ENCODE data around the gene NKRF. TPM values are rescaled to one million over a fixed set of nuclear protein-coding genes. Genes with fewer than 3 reads are reported as not detected.

NKRF gene
- total and polyA plus RNA-seq, 2 donors (not counting 1 experiment from before 2014, with no cell fraction given): 7.9 to 16.2 TPM

DNA sequence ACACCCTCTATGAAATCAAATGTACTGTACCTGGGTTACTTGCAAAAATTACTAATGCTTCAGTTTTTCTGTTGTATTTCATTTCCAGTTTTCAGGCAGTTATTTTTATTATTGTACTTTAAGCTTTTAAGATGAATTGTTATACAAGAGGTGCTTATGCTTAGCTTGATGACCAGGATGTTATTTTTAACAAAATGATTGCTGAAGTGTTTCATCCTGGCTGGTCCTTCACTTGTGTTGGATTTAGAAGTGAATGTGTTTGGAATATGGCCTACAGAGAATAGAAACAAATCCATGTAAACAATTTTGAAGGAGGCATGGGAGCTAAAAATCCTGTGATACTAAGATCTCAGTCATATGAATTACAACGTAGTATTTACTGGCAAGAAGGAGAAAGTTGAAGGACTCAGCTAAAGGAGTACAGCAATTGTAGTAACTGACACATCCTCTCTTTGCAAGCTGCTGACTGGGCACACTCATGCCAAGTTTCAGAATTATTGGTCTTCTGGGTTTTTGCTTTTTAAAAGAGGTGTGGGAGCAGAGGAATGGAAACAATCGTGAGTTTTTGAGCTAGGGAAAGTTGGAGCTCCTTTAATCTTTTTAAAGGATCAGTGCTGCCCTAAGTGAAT lies 22.7 kb downstream of the NKRF start:
- TF ChIP-seq, protein P1, sequence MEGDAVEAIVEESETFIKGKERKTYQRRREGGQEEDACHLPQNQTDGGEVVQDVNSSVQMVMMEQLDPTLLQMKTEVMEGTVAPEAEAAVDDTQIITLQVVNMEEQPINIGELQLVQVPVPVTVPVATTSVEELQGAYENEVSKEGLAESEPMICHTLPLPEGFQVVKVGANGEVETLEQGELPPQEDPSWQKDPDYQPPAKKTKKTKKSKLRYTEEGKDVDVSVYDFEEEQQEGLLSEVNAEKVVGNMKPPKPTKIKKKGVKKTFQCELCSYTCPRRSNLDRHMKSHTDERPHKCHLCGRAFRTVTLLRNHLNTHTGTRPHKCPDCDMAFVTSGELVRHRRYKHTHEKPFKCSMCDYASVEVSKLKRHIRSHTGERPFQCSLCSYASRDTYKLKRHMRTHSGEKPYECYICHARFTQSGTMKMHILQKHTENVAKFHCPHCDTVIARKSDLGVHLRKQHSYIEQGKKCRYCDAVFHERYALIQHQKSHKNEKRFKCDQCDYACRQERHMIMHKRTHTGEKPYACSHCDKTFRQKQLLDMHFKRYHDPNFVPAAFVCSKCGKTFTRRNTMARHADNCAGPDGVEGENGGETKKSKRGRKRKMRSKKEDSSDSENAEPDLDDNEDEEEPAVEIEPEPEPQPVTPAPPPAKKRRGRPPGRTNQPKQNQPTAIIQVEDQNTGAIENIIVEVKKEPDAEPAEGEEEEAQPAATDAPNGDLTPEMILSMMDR (IDR thresholded peaks at IDR 0.05): no peak
- TF ChIP-seq EZH2 (IDR thresholded peaks at IDR 0.05; ENCODE audit: borderline replicate concordance, insufficient read depth, low read depth, low read length, poor library complexity, severe bottlenecking): no peak

GRCh38 chrX:119579414-119579813 lies 26.8 kb downstream of the NKRF start:
- intact Hi-C loops (cut with micrococcal nuclease): no loop called here
- Histone ChIP-seq H3K4me1 (ENCODE audit: control insufficient read depth in 2 of 2, insufficient read depth in 2 of 2, low read length in 2 of 2) (peaks cover 28 to 38% of the 10 kb centered on the region in 2 donors), H3K9me3 (ENCODE audit: control extremely low read depth in 1 of 3, control insufficient read depth in 2 of 3, insufficient read depth in 1 of 3, low read length in 2 of 3) (no peaks in the 10 kb centered on the region), H3K27ac (ENCODE audit: low read length in 2 of 2) (peak overlapping the region; percentile 10 to 55), H3K27me3 (replicated peaks in 1 of 4; ENCODE audit: control extremely low read depth in 1 of 4, control insufficient read depth in 3 of 4, insufficient read depth in 4 of 4, low read length in 3 of 4) (no peaks in the 10 kb centered on the region), H3K79me2 (ENCODE audit: control insufficient read depth, insufficient read depth, low read length) (peaks cover 17% of the 10 kb centered on the region), H3K36me3 (replicated peaks in 1 of 2; ENCODE audit: control extremely low read depth in 1 of 2, control insufficient read depth in 1 of 2, extremely low read depth in 1 of 2, insufficient read depth in 2 of 2, low read length in 1 of 2) (peaks cover 0 to 5% of the 10 kb centered on the region in 2 experiments), H3K4me2 (replicated peaks; ENCODE audit: low read depth, low read length, poor library complexity, severe bottlenecking) (peak overlapping the region; percentile 19), H4K20me1 (ENCODE audit: control insufficient read depth, insufficient read depth, low read length, poor library complexity, severe bottlenecking) (peaks cover 7% of the 10 kb centered on the region), H2AFZ (ENCODE audit: insufficient read depth, low read depth, low read length, poor library complexity, severe bottlenecking) (no peak overlapping the region), H3K4me3 (ENCODE audit: control extremely low read depth in 1 of 5, extremely low read depth in 1 of 5, insufficient read depth in 1 of 5, low read depth in 2 of 5, low read length in 4 of 5) (no peak overlapping the region), H3K9ac (ENCODE audit: low read length) (no peak overlapping the region)
- Mint-ChIP-seq H3K27me3 (no peaks in the 10 kb centered on the region), H3K4me1 (peaks cover 39% of the 10 kb centered on the region), H3K27ac (peak overlapping the region; percentile 78), H3K9me3 (ENCODE audit: insufficient read depth) (no peaks in the 10 kb centered on the region), H3K4me3 (no peak overlapping the region)
- CTCF ChIA-PET: interaction anchor here (0.7 to 1.6 kb wide), 7 partner anchors 23 to 205 kb away, joined by 3 to 9 read pairs (median 4); partner anchors contain the start of genes NKRF and SEPTIN6
- no peak for TF ChIP-seq EZH2 (IDR thresholded peaks at IDR 0.05; ENCODE audit: borderline replicate concordance, insufficient read depth, low read depth, low read length, poor library complexity, severe bottlenecking)
- TF ChIP-seq, protein P1 (IDR thresholded peaks at IDR 0.05): no peak
- peak; percentile 70 for ATAC-seq (ENCODE audit: low read depth)
- POLR2A ChIA-PET: interaction anchor here (0.6 to 1.7 kb wide), 2 partner anchors 26 to 50 kb away, joined by 4 read pairs; partner anchors contain the start of gene NKRF
- peak; percentile 58 for DNase-seq

More for the DNA sequence above, 22.7 kb downstream of the NKRF start:
- ChIA-PET CTCF (interaction anchor here (1.1 to 1.4 kb wide), 2 partner anchors 68 to 71 kb away, joined by 3 to 4 read pairs; no protein-coding TSS in a partner anchor), POLR2A (no interaction called here)
- no peaks in the 10 kb centered on the region for H3K27me3 Mint-ChIP-seq
- no CpG with 5 or more reads among the region's 2 CpGs for WGBS (ENCODE audit: insufficient coverage)
- H3K9me3 Mint-ChIP-seq (ENCODE audit: insufficient read depth): no peaks in the 10 kb centered on the region
- Histone ChIP-seq H3K36me3 (replicated peaks in 1 of 2; ENCODE audit: control extremely low read depth in 1 of 2, control insufficient read depth in 1 of 2, extremely low read depth in 1 of 2, insufficient read depth in 2 of 2, low read length in 1 of 2) (peaks cover 0 to 6% of the 10 kb centered on the region in 2 experiments), H3K4me1 (ENCODE audit: control insufficient read depth in 2 of 2, insufficient read depth in 2 of 2, low read length in 2 of 2) (peaks cover 14 to 22% of the 10 kb centered on the region in 2 donors), H3K4me2 (replicated peaks; ENCODE audit: low read depth, low read length, poor library complexity, severe bottlenecking) (no peak overlapping the region), H2AFZ (ENCODE audit: insufficient read depth, low read depth, low read length, poor library complexity, severe bottlenecking) (no peak overlapping the region), H3K27me3 (replicated peaks in 1 of 4; ENCODE audit: control extremely low read depth in 1 of 4, control insufficient read depth in 3 of 4, insufficient read depth in 4 of 4, low read length in 3 of 4) (no peaks in the 10 kb centered on the region), H3K9me3 (ENCODE audit: control extremely low read depth in 1 of 3, control insufficient read depth in 2 of 3, insufficient read depth in 1 of 3, low read length in 2 of 3) (no peaks in the 10 kb centered on the region), H3K9ac (ENCODE audit: low read length) (no peak overlapping the region), H4K20me1 (ENCODE audit: control insufficient read depth, insufficient read depth, low read length, poor library complexity, severe bottlenecking) (no peaks in the 10 kb centered on the region), H3K4me3 (ENCODE audit: control extremely low read depth in 1 of 5, extremely low read depth in 1 of 5, insufficient read depth in 1 of 5, low read depth in 2 of 5, low read length in 4 of 5) (no peak overlapping the region), H3K27ac (ENCODE audit: low read length in 2 of 2) (no peak overlapping the region), H3K79me2 (ENCODE audit: control insufficient read depth, insufficient read depth, low read length) (no peaks in the 10 kb centered on the region)
- H3K4me1 Mint-ChIP-seq: peaks cover 24% of the 10 kb centered on the region
- no peak for DNase-seq
- H3K27ac Mint-ChIP-seq: no peak overlapping the region
- no peak for ATAC-seq (ENCODE audit: low read depth)
- intact Hi-C loops (cut with micrococcal nuclease): loop anchor here (10.0 kb wide), 1 partner anchor 51 kb away; no protein-coding TSS in a partner anchor
- H3K4me3 Mint-ChIP-seq: no peak overlapping the region
